ENCODE data around the gene TJP1.
"Not testable (repeated sequence)": the region's sequence is repeated elsewhere in the genome, so short reads cannot be mapped to it uniquely, and the experiment has no call there.

TJP1 gene

DNA sequence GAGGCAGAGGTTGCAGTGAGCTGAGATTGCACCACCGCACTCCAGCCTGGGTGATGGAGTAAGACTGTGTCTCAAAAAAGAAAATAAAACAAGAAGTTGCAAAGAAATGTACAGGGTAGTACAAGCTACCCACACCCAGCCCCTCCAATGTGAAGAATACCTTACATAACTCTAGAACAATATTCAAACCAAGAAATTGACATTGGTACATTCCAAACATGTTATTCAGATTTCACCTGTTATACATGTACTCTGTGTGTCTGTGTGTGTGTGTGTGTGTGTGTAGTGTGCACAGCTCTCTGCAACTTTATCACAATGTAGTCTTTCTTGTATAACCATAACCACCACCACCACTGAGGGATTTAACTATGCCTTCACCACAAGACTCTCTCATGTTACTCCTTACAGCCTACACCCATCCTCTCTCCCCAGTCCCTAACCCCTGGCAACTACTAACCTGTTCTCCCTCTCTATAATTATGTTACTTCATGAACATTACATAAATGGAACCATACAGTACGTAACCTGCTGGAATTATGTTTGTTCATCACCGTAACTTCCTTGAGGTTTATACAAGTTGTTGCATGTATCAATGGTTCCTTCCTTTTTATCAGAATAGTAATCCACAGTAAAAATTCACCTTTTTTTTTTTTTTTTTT is 16.2 kb upstream of the TJP1 start:
- no peak for DNase-seq (ENCODE audit: low read depth in 2 of 2)

DNA sequence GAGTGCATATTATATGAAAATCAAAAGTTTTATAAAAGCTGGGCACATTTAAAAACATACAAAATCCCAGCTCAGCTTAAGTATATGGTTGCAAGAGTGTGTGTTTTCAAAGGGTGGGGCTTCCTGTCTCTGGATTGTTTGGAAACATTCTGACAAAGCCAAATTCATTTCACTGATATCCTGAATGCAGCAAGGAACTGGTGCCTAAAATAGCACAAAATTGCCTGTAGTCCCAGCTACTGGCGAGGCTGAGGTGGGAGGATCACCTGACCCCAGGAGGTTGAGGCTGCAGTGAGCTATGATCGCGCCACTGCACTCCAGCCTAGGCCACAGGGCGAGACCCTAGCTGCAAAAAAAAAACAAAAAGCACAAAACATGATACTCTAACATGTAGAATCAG is 13.0 kb upstream of the TJP1 start:
- DNase-seq (ENCODE audit: low read depth in 2 of 2), result no peak

DNA sequence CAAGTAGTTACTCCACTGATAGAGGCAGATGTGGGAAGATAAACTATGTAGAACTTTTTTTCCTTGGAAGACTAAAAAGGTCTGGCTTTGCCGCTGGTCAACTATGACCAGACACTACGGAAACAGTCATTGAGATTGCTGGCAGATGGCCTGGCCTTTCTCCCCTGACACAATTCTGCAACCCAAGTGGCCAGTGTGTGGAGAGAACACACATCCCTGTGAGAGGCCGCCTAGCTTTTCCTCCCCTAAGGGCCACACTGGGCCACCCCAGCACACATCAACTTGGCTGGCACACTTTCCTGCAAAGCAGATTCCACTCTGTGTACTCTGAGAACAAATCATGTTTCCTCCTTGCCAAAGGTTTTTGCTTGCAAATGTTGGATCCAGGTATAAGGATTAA is 10.4 kb upstream of the TJP1 start:
- DNase-seq (ENCODE audit: low read depth in 2 of 2), result no peak

DNA sequence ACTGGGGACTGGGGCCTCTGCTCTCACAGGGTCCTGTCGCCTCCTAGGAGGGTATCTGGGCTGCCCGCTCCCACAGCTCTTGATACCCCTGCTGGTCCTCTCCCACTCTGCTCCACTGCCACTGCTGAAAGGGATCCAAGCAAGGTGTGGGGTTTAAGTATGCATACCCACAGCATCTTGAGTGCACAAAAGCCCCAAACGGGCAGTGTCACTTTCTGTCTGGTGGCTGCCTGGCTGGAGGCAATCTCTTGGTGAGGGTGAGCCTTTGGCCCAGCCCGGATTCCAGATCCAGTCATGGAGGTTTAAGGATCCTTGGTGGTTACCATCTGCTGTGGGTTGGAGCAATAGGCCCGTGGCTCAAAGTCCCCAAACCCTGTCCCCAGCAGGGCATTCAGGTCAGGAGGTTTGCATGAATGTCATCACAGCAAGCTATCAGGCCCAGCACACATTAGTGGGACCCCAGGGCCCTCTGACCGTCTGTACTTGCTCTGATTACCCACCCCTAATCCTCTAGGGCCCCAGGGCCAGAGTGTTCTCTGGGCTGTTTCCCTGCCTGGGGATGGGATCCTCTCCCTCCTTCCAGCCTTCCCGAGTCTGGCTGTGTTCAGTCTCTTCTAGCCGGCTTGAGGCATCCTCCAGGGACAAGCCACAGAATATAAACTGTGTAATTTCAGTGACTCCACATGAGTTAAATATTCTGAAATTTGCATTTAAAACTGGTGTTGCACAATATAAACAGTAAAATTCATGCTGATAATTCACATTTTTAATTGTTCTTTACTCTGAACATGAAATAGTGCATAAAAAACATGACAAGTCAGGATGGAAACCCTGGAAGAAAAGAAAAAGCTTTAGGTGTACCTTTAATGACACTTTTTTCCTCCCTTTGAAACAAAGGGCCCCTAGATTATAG is 4.9 kb upstream of the TJP1 start:
- no peak for DNase-seq (ENCODE audit: low read depth in 2 of 2)

DNA sequence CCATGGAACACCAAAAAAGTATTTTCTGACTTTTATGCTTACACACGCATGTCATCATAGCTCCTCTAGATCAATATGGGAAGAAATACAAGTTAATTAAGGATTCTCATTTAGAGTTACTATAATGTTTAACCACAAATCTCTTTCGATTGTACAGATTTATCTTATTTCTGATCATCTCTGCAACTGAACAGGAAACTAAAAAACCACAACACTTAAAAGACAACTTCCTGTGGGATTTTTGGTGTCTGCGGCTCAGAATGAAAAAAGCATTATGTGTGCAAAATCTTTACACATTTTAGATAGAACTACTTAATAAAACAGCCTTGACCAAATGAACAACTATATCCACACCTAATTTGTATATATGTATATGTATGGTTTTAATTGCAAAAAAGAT is 3.0 kb upstream of the TJP1 start:
- no peak for DNase-seq (ENCODE audit: low read depth in 2 of 2)

DNA sequence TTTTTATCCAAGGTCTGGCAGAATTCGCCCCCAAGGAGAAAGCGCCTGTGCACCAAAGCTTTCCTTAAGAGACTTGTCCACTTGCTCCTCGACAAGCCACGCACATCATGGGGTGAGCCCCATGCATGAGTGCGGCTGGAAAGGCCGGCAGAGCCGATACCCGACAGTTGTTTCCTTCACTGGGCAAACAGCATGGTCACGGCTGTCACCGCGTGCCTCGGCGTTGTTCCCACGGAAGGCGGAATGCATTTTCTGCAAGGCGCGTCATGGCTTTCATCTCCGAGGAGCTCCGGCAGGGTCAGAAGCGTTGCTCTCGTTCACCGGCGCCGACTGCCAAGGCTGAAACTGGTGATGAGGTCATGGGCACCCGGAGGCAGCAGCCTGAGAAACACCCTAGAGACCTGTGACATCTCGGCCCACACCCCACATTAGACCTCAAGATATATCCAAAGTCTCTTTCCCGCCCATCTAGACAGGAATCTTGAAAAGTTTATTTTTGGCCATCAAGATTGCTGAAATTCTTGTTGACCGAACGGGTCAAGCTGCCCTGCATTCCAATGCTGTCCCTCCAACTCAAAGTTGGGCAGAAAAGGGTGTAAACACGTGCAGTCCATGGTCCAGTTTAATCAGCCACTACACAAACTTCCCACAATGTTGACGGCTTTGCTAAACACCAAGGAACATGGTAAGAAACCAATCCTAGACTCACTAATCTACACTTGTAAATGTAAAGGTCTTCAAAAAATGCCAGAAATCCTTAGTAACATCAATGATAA is 604 bp upstream of the TJP1 start:
- no peak for DNase-seq (ENCODE audit: low read depth in 2 of 2)

DNA sequence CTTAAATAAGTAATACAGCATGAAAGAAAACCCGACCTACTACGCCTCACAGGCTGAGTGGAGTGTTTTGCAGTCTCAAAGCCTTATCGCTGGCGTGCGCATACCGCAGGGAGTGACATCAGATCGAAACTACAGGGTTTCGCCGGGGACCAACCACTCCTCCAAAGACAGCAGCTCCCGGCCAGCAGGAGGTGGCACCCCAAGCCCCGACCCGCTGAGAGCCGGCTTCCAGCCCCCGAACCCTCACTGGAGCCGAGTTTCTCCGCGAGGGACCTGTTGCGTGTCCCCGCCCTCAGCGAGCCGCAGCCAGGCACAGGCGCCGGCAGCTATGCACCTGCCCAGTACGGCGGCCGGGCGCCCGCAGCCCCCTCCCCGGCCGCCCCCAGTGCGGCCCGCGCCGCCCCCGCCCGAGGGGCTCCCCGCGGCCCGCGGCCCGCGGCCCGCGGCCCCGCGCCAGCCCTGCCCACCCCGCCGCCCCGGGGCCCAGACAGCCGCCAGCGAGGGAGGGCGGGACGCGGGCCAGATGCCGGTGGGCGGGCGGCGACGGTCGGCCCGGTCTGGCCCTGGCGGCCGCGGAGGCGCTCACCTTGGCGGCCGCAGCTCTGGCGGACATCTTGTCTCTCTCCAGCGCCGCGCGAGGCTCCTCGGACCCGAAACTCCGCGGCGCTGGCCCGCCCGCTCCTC is 710 bp downstream of the TJP1 start:
- no peak for DNase-seq (ENCODE audit: low read depth in 2 of 2)

DNA sequence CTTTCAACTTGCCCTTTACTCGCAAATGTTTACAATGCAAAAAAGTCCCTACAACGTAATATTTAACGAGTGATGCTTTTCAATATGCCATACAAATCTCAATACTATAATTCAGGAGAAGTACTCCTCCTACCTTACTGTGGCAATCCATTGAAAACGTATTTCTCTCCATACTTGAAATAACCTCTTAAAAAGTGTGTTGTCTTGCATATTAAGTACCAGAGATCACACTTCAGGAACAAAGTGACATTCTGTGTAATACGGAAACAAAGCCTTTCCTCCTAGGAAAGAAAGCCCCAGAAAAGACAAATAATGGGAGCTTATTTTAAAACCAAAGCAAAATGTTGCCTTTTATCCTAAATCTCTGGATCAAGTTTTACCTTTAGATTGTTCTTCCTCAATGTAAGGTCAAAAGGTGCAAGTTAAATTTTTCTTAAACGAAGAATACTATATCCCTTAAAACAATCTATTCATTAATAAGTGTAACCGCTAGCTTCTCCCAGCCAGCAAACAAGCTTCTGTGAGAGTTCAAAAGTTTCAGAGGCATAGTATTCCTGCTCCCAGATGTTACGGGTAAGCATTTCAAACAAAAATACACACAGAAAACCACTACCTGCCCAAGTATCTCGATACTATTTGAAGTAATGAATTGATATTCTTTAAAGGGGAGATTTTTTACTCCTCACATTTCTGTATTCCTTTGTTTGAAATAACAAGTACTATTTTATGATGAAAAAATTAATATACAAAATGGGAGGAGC is 1.7 kb downstream of the TJP1 start:
- DNase-seq (ENCODE audit: low read depth in 2 of 2), result no peak

DNA sequence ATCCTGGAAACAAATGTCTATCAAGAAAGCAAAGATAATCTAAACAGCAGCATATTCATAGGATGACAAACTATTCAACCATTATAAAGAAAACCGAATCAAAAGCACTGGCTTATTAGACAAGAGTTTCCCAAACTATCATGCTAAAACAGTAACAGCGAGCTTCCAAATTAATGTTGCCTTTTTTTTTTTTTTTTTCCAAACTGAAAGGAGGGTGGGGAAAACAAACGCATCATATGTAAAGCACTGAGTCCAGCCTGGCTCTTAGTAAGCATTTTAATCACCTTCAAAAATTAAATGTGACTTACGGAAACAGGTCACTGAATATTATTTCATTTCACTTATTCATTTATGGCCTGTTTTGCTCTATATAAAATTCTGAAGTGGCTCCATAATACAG is 2.3 kb downstream of the TJP1 start:
- no peak for DNase-seq (ENCODE audit: low read depth in 2 of 2)

DNA sequence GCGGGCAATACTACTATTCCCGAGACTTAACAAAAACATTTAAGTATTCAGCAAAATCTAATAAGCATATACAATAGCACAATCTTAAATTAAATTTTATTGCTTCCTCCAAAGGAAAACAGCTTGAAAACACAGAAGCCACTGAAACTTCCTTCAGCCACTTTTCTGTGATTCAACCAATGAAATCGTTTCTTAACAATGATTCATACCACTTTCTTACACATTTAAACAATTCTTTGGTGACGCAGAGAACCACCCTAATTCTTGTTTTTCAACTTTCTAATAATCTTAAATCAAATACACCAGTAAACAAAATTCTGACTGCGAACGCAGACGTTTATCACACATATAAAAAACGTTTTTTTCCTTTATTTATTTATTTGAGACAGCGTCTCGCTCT is 4.1 kb downstream of the TJP1 start:
- DNase-seq (ENCODE audit: low read depth in 2 of 2), result no peak

DNA sequence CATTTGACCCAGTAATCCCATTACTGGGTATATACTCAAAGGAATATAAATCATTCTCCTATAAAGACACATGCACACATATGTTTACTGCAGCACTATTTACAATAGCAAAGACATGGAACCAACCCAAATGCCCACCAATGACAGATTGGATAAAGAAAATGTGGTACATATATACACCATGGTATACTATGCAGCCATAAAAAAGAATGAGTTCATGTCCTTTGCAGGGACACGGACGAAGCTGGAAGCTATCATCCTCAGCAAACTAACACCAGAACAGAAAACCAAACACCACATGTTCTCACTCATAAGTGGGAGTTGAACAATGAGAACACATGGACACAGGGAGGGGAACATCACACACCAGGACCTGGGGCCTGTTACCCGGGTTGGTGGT is 4.8 kb downstream of the TJP1 start:
- DNase-seq (ENCODE audit: low read depth in 2 of 2), result not testable (repeated sequence)

DNA sequence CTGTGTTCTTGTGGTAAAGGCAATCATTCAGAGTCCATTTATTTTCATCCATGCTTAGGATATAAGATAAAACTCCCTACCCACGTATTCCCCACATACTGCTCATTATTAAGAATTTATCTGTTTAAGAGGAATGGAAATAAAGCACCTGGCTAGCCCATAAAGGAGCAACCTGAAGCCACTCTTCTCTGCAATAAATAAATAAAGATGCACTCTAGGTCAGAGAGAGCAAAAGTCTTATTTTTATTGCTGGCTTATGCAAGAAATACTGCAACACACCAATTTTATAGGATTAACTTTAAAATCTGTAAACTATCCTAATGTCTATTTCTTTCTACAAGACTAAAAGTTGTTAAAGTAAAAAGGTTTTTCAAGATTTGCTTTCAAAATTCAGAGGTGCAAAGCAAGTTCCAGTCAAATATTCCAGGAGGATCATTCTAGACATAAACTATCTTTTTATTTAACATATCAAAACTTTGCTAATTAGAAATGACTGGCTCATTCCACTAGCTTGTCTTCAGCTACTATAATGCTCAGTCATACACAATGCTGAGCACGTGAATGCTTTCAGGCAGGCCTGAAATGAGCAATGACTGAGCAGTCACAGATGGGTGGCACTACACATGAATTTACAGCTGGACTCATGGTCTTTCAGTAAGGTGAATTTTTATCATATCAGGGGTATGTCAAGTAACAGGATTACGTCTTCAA is 7.1 kb downstream of the TJP1 start:
- DNase-seq (ENCODE audit: low read depth in 2 of 2), result no peak

DNA sequence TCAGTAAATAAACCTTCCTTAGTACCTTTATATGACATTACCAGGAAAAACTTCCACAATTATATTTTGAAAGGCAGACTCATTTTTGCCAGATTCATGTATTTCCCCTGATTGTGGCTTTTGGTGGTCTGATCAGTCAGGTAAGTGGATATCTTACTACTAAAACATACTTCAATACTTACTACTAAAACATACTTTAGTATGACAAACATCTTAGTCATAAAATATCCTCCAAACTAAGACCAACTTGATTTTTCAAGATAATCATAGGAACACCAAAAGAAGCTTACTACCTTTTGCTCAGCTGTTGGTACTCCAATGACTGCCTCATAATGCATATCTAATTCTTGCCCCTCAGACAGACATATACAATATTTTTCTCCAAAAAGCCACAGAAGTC is 9.3 kb downstream of the TJP1 start:
- DNase-seq (ENCODE audit: low read depth in 2 of 2), result no peak

DNA sequence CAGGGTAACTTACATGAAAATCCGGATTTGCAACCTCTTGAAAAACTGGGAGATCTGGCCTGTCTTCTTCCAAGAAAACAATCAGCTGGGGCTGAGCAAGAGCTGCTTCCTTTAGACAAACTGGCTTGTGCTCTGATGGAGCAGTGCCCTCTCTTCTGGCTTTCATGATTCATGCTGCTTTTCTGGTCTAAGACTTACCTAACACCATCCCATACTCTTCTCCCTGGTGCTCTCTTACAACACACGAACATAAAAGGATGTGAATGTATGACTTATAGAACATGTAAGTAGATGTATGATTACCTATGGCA is 9.9 kb downstream of the TJP1 start:
- no peak for DNase-seq (ENCODE audit: low read depth in 2 of 2)

DNA sequence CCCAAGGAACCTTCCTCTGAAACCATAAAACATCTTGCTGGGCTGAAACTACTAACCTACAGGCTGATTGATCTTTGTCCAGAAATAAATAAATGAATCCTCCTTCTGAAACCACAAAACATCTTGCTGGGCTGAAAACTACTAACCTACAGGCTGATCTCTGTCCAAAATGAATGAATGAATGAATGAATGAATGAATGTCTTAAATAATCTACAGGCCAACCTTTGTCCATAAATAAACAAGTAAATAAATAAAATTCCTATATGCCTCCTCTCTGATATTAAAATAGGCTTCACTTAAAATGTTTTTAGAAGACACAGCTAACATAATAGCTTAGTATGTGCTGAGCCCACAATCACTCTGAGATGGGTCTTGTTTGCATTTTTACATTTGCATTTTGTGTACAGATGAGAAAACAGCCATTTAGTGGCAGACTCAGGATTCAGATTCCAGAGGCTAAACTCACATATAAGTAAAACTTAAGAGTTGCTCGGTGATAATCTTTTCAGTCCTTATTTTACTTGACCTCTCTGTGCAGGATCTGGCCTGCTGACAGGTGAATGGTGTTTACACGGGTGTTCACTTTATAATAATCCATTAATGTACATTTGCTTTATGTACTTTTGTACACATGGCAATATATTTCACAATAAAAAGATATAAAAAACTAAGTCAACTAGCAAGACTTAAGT is 10.4 kb downstream of the TJP1 start:
- DNase-seq (ENCODE audit: low read depth in 2 of 2), result no peak

DNA sequence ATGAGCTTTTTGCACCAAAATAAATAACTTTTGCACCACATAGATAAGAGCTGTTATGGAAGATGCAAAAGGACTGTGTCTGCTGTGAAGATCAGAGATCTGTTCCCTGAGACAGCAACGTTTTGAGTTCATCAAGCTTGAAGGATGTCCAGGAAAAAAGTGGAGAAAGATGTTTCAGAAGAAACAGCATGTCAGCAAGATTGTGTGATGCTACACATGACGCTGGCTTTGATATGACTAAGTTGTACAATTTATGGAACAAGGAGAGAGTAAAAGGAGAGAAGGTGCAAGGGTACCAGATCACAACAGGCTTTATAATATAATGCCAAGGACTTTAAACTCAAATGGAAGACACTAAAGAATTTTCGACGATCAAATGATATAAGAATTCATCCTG is 16.6 kb downstream of the TJP1 start:
- no peak for DNase-seq (ENCODE audit: low read depth in 2 of 2)

DNA sequence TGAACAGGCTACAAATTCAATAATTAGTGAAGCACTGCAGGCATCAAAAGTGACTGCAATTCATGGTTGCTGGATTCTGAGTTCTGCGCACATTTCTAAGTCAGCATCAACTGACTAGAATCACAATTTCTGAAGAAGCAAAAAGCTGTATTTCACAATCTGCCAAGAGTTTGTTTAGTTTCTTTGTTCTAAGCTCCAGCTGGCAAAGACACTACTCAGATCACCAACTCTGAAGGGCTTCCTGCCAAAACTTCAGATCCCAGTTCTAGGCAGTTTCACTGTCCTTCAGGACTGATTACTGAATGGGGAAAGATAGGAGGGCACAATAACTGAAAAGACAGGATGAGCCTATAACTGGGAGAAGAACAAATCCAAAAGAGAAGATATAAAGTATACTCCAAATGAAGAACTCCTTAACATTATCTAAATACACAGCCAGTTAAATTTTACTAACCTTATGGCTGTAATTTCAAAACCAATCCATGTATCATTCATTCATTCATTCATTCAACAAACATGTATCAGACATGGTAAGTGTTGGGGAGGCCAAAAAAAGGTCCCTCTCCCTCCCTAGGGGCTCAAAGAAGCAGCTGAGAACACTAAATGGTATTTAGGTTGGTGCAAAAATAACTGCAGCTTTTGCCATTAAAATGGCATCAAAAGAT is 17.1 kb downstream of the TJP1 start:
- peak; percentile 36 to 38 for DNase-seq (ENCODE audit: low read depth in 2 of 2)

DNA sequence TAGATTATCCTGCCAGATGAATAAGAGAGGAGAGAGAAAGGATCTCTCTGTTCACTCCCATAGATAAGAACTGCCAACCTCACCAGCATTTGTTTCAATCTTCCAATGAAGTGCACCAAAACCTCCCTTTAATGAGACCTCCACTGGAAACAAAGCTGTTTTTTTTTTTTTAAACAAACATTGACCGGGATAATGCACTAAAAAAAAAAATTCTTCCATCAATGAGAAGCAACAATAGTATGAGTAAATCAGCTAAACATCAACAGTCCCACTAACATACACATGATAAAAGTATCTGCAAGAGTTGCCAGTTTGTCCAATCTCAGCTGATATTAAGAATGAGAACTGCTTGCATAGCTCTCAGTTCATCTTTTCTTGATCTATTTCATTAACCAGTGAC is 19.9 kb downstream of the TJP1 start:
- no peak for DNase-seq (ENCODE audit: low read depth in 2 of 2)

DNA sequence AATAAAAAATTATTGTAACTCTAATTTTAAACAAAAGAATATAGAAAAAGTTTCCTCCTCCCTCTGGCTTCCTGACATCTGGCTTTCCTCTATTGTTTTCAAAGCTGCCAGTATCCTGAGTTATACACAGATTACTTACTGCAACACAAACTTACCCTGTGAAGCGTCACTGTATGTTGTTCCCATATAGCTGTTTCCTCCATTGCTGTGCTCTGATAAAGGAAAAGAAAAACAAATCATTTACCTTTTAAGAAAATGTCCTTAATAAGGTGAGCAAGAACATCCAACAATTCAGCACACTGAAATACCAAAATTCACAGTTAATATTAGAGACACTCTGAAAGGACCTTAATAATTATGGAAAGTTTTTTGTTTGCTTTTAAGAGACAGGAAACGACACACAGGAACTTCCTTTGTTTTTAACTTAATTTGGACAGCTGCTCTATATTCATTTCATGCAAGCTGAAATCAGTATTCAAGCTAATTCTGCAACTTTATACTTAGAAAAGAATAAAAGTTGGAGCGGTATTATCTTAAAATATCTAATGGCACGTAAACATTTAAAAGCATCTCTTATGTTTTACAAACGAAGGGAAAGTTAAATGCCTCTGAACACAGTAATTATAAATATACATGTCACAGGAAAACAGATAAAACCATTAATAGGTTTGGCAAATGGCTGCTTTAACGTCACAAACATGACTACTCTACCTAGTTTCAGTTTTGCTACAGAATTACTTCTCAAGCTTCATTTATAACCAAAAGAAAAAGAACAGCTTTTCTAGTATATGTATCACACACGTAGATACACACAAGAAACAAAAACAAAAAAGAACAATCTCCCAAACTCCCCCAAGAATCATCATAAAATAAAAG is 21.5 kb downstream of the TJP1 start:
- no peak for DNase-seq (ENCODE audit: low read depth in 2 of 2)

All from fibroblast of skin of left biceps (primary cell).